Caco-2 (cell line): ENCODE results near the gene RFPL3. TPM values are rescaled to one million over a fixed set of nuclear protein-coding genes. Genes with fewer than 3 reads are reported as not detected.

Experiments used
- BruUV-seq: library from RNA; stranded (reverse); fragments of 400-500 nt; replicated peaks from 2 replicates; lab custom pipeline; 2021; lab: Mats Ljungman, UMichigan
- CTCF ChIA-PET: fragments of 300-600 bp; sonication (Branson Sonifier 250); formaldehyde crosslinking; loops from one replicate; lab custom pipeline; 2022; ENCODE audit warnings: antibody characterized with exemption; lab: Charles Lee
- POLR2A ChIA-PET: fragments of 300-600 bp; sonication (Branson Sonifier 250); formaldehyde crosslinking; loops from one replicate; lab custom pipeline; 2022; ENCODE audit warnings: antibody characterized with exemption; lab: Charles Lee
- DNase-seq, 2 experiments: peaks; one replicate each; pipeline versions ENCODE4 v3.0.0 to v3.0.0-alpha.2; 2020 to 2022
- H3K27me3 ChIP-seq: replicated peaks from 2 replicates; pipeline ENCODE4 v1.6.0; 2011; ENCODE audit warnings: low read length; ENCODE audit not compliant: control insufficient read depth, insufficient read depth
- H3K36me3 ChIP-seq: 2 replicates; pipeline ENCODE4 v1.5.1; 2011; ENCODE audit warnings: low read length; ENCODE audit not compliant: control insufficient read depth, insufficient read depth
- H3K4me1 ChIP-seq: fragments of 250-450 bp; sonication (Bioruptor Pico); 2 replicates; pipeline ENCODE4 v1.5.1; 2020; ENCODE audit warnings: mild to moderate bottlenecking
- H3K4me3 ChIP-seq: 2 replicates; pipeline ENCODE4 v1.5.1; 2011; ENCODE audit warnings: low read depth, mild to moderate bottlenecking, control low read depth, low read length
- H3K9me3 ChIP-seq: fragments of 250-450 bp; sonication (Bioruptor Pico); 2 replicates; pipeline ENCODE4 v1.5.1; 2020; ENCODE audit warnings: mild to moderate bottlenecking, moderate library complexity
- H3K27ac Mint-ChIP-seq: one replicate; pipeline ENCODE4 v1.8.0; 2022; ENCODE audit warnings: mixed read lengths; ENCODE audit not compliant: unreplicated experiment
- H3K27me3 Mint-ChIP-seq: one replicate; pipeline ENCODE4 v1.8.0; 2022; ENCODE audit warnings: mixed read lengths; ENCODE audit not compliant: insufficient read depth, unreplicated experiment
- H3K36me3 Mint-ChIP-seq: one replicate; pipeline ENCODE4 v1.8.0; 2022; ENCODE audit warnings: mild to moderate bottlenecking, mixed read lengths; ENCODE audit not compliant: insufficient read depth, unreplicated experiment
- H3K4me1 Mint-ChIP-seq: one replicate; pipeline ENCODE4 v1.8.0; 2022; ENCODE audit warnings: low read depth, mixed read lengths; ENCODE audit not compliant: unreplicated experiment
- H3K4me3 Mint-ChIP-seq: one replicate; pipeline ENCODE4 v1.8.0; 2022; ENCODE audit warnings: mild to moderate bottlenecking, moderate library complexity, mixed read lengths; ENCODE audit not compliant: unreplicated experiment
- H3K9me3 Mint-ChIP-seq: one replicate; pipeline ENCODE4 v1.8.0; 2022; ENCODE audit warnings: mixed read lengths; ENCODE audit not compliant: unreplicated experiment
- intact Hi-C: fragments of 100-400 bp; cut with micrococcal nuclease; formaldehyde crosslinking; loops from one replicate; pipeline ENCODE4 v1.10.0; 2022; ENCODE audit not compliant: unreplicated experiment
- total RNA-seq: library from RNA; stranded (reverse); gene quantifications from 2 replicates; pipeline ENCODE4 v1.2.3, GENCODE V29; 2022
- TF ChIP-seq, protein P1 (sequence below), 2 experiments: fragments of 200-600 bp in 1 of 2; IDR thresholded peaks; 1 replicate in 1 of 2; 2 replicates in 1 of 2; pipeline versions ENCODE4 v1.5.1 to v1.8.0; 2011 to 2022; ENCODE audit warnings: antibody characterized with exemption in 1 of 2, control low read depth in 1 of 2, inconsistent platforms in 1 of 2, low read depth in 1 of 2, low read length in 1 of 2, mild to moderate bottlenecking in 1 of 2, moderate library complexity in 1 of 2; ENCODE audit not compliant: insufficient read depth in 1 of 2, severe bottlenecking in 1 of 2, unreplicated experiment in 1 of 2

Gene RFPL3
- total RNA-seq, 1 experiment from 2014 or later: not detected

DNA sequence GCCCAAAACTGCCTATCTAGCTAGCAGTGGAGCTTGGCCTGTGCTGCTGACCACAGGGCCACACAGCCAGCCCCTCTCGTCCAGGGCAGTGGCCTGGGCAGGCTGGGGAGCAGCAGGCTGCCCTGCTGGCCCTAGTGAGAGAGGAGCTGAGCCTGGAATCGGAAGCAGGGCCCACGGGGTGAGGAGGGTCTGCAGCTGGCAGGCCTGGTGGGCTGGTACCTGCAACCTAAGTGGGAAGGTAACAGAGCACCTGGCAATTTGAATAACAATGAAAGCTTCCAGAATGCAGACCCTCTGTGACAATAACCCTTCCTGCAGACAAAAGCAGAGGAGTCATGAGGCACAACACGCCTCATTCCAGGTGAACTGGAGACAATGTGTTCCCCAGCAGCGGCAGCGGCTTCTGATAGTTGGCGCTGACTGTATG lies 31.8 kb upstream of the RFPL3 start:
- H3K36me3 ChIP-seq: no peaks in the 10 kb centered on the region
- no peaks in the 10 kb centered on the region for H3K27me3 Mint-ChIP-seq
- H3K27me3 ChIP-seq: no peaks in the 10 kb centered on the region
- TF ChIP-seq, protein P1, sequence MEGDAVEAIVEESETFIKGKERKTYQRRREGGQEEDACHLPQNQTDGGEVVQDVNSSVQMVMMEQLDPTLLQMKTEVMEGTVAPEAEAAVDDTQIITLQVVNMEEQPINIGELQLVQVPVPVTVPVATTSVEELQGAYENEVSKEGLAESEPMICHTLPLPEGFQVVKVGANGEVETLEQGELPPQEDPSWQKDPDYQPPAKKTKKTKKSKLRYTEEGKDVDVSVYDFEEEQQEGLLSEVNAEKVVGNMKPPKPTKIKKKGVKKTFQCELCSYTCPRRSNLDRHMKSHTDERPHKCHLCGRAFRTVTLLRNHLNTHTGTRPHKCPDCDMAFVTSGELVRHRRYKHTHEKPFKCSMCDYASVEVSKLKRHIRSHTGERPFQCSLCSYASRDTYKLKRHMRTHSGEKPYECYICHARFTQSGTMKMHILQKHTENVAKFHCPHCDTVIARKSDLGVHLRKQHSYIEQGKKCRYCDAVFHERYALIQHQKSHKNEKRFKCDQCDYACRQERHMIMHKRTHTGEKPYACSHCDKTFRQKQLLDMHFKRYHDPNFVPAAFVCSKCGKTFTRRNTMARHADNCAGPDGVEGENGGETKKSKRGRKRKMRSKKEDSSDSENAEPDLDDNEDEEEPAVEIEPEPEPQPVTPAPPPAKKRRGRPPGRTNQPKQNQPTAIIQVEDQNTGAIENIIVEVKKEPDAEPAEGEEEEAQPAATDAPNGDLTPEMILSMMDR (IDR thresholded peaks at IDR 0.05; ENCODE audit: insufficient read depth in 1 of 2, low read depth in 1 of 2, low read length in 1 of 2, severe bottlenecking in 1 of 2, unreplicated experiment in 1 of 2): no peak
- no peak overlapping the region for H3K4me3 Mint-ChIP-seq
- H3K9me3 ChIP-seq: no peaks in the 10 kb centered on the region
- H3K4me1 Mint-ChIP-seq: no peaks in the 10 kb centered on the region
- ChIA-PET POLR2A (no interaction called here), CTCF (no interaction called here)
- no peak for DNase-seq
- no peaks in the 10 kb centered on the region for H3K4me1 ChIP-seq
- no TSS peak for BruUV-seq
- no peak overlapping the region for H3K4me3 ChIP-seq
- no peaks in the 10 kb centered on the region for H3K36me3 Mint-ChIP-seq
- peaks cover 7% of the 10 kb centered on the region for H3K9me3 Mint-ChIP-seq
- H3K27ac Mint-ChIP-seq: no peak overlapping the region
- intact Hi-C loops: no loop called here

DNA sequence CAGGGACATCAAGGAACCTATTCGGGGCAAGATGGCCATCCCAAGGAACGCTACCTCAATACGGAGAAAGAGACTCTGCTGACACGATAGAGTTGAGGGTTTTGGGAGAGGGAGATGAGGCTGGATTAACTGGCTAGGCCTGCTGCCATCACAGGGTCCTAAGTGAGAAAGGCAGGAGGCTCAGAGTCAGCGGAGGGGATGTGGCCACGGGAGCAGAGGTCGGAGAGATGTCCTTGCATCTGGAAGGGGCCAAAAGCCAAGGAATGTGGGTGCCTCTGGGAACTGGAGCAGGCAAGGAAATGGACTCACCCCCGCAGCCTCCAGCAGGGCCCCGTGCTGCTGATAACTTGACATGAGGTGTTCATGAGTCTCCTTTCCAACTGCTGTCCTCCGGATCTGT lies 31.0 kb upstream of the RFPL3 start:
- Histone ChIP-seq H3K36me3 (no peaks in the 10 kb centered on the region), H3K4me3 (no peak overlapping the region), H3K9me3 (no peaks in the 10 kb centered on the region), H3K27me3 (no peaks in the 10 kb centered on the region), H3K4me1 (no peaks in the 10 kb centered on the region)
- DNase-seq: no peak
- intact Hi-C loops: no loop called here
- Mint-ChIP-seq H3K27me3 (no peaks in the 10 kb centered on the region), H3K36me3 (no peaks in the 10 kb centered on the region), H3K9me3 (peaks cover 7% of the 10 kb centered on the region), H3K4me1 (no peaks in the 10 kb centered on the region), H3K4me3 (no peak overlapping the region), H3K27ac (no peak overlapping the region)
- ChIA-PET CTCF (no interaction called here), POLR2A (no interaction called here)
- TF ChIP-seq, protein P1 (IDR thresholded peaks at IDR 0.05; ENCODE audit: insufficient read depth in 1 of 2, low read depth in 1 of 2, low read length in 1 of 2, severe bottlenecking in 1 of 2, unreplicated experiment in 1 of 2): no peak
- BruUV-seq: no TSS peak

DNA sequence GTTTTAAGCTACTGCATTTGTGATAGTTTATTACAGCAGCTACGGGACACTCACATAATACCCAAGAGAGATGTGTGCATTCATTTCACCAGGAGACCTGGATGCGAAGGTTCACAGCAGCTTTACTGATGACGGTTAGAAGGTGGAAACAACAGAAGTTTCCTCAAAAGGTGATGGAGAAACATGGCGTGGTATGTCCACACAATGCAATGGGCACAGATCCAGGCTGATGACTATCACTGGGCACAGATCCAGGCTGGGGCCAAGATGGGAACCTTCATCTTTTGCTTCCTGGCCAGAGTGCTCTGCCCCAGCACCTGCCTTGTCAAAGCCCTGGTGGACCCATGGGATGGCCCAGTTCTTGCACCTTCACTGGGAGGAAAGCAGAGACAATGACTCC lies 30.6 kb upstream of the RFPL3 start:
- H3K4me1 Mint-ChIP-seq: no peaks in the 10 kb centered on the region
- BruUV-seq: no TSS peak

More for the DNA sequence above, 30.6 kb upstream of the RFPL3 start:
- ChIA-PET CTCF (no interaction called here), POLR2A (no interaction called here)
- intact Hi-C loops: no loop called here
- H3K27me3 Mint-ChIP-seq: no peaks in the 10 kb centered on the region
- Histone ChIP-seq H3K4me1 (no peaks in the 10 kb centered on the region), H3K9me3 (no peaks in the 10 kb centered on the region), H3K27me3 (no peaks in the 10 kb centered on the region), H3K4me3 (no peak overlapping the region), H3K36me3 (no peaks in the 10 kb centered on the region)
- H3K4me3 Mint-ChIP-seq: no peak overlapping the region
- TF ChIP-seq, protein P1 (IDR thresholded peaks at IDR 0.05; ENCODE audit: insufficient read depth in 1 of 2, low read depth in 1 of 2, low read length in 1 of 2, severe bottlenecking in 1 of 2, unreplicated experiment in 1 of 2): no peak
- no peak overlapping the region for H3K27ac Mint-ChIP-seq
- no peaks in the 10 kb centered on the region for H3K36me3 Mint-ChIP-seq
- no peak for DNase-seq
- peaks cover 7% of the 10 kb centered on the region for H3K9me3 Mint-ChIP-seq
